GM18526 (cell line): ENCODE data around the gene GRIFIN.

Experiments
- POLR2A ChIP-seq: IDR thresholded peaks from 3 replicates; pipeline ENCODE4 v1.6.1; 2011; ENCODE audit not compliant: insufficient read length; ENCODE audit errors: extremely low read depth

The GRIFIN gene

GRCh38 chr7:2440608-2441245, 35.5 kb downstream of the GRIFIN start:
- TF ChIP-seq POLR2A, result no peak

DNA sequence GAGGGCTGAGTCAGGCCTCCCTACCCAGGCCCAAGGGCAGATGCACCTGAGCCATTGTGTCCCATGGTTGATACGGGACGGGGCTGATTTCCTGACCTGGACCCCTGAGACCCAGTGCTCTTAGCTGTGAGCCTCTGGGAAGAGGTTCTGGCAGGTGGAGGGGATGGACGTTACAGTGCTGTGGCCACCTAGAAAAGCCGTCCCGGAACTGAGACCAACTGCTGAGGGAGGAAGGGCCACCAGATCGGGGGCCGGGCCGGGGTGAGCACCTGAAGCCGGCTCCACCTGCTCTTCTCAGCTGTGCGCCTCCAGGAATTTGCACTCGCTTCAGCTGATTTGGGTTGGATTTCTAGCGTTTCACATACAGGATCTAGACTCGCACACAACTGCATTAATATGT, 37.4 kb downstream of the GRIFIN start:
- TF ChIP-seq POLR2A, result no peak

DNA sequence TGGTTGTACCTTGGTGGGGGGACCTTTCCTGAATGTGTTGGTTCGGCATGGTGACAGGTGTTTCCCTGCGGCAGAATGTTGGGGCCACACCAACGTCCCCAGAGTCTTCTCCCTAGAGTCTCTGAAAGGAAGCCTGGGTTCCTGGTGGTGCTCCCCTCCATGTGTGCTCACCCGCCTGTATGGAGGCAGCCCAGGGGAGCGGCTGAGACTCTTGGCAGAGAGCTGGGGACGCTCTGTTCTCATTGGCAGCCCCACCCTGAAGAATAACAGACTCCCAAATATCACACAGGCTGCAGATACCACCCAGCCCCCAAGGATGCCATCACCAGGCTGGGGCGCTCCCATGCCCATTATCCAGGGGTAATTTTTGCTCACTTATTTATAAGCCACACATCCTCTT, 38.0 kb downstream of the GRIFIN start:
- TF ChIP-seq POLR2A, result no peak

GRCh38 chr7:2437537-2438148, 38.6 kb downstream of the GRIFIN start:
- TF ChIP-seq POLR2A, result no peak

GRCh38 chr7:2437136-2437535, 39.1 kb downstream of the GRIFIN start:
- no peak for TF ChIP-seq POLR2A

- TF ChIP-seq POLR2A, result no peak
Observed at GRCh38 chr7:2436341-2437104, 39.7 kb downstream of the GRIFIN start.

- no peak for TF ChIP-seq POLR2A
Observed at GRCh38 chr7:2435146-2435545, 41.1 kb downstream of the GRIFIN start.

GRCh38 chr7:2433713-2434550, 42.3 kb downstream of the GRIFIN start:
- TF ChIP-seq POLR2A, result no peak

DNA sequence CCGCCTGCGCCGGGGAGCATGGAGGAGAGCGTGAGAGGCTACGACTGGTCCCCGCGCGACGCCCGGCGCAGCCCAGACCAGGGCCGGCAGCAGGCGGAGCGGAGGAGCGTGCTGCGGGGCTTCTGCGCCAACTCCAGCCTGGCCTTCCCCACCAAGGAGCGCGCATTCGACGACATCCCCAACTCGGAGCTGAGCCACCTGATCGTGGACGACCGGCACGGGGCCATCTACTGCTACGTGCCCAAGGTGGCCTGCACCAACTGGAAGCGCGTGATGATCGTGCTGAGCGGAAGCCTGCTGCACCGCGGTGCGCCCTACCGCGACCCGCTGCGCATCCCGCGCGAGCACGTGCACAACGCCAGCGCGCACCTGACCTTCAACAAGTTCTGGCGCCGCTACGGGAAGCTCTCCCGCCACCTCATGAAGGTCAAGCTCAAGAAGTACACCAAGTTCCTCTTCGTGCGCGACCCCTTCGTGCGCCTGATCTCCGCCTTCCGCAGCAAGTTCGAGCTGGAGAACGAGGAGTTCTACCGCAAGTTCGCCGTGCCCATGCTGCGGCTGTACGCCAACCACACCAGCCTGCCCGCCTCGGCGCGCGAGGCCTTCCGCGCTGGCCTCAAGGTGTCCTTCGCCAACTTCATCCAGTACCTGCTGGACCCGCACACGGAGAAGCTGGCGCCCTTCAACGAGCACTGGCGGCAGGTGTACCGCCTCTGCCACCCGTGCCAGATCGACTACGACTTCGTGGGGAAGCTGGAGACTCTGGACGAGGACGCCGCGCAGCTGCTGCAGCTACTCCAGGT, 43.1 kb downstream of the GRIFIN start:
- TF ChIP-seq POLR2A, result no peak

DNA sequence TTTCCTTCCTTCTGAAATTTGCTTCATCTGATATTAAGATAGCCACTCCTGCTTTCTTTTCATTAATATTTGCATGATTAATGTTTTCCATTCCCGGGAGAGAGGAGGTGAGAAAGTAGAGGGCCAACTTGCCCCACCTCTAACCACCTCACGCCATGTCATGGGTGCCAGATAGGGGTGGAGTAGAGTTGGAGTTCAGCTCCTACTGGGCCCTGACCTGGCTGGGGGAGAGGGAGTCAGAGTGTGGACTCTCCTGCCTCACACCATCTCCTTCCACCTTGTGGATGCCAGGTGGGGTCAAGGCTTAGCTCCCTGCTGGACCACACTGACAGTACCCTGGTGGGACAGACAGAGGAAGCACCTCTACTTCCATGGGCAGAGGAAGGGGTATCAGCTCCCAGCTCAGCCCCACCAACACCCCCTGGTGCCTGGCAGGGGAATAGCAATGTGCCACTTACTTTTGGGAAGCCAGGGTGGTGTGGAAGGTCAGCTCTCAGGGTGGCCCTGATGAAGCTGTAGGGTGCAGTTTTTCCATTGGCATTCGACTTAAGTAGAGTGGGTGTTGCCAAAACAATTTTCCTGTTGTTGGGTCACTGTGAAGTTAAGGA, 44.8 kb downstream of the GRIFIN start:
- TF ChIP-seq POLR2A, result no peak

DNA sequence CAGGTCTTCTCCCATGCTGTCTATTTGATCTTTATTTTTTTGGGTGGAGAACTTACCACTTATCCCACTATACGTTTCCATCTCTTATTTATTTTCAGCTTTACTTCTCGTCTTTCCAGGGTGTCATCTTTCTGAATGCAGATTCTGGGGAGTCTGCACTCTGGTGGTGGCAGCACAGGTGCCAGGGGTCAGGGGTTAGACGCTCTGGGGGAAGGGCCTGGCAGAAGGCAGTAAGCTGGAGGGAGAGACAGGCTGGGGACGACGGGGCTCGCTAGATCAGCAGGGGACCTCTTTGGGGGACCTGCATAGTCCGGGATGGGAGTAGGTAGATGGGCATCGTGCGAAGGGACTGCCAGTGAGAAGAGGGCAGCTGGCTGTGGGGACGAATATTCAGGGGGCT, 50.4 kb downstream of the GRIFIN start:
- no peak for TF ChIP-seq POLR2A
